ENCODE measurements around the gene GABRR2.

The GABRR2 gene

DNA sequence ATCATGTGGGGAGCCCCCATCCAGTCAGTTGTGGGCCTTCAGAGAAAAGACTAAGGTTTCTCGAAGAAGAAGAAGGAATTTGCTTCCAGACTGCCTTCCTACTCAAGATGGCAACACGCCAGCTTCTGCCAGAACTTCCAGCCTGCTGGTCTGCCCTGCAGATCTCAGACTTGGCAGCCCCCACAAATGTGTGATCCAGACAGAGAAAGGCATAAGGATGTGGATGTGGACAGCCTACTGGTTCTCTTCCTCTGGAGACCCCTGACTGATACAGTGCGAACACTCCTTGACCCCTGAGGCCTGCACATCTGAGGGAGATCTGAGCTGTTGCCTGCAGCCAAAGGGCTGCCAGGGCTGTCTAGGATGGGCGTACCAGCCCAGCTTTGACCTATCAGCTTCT lies 106.5 kb downstream of the GABRR2 start:
- DNase-seq (ENCODE audit: low spot score): no peak
